Measurements from ENCODE around the gene GTF3C1.
A peak's percentile ranks its signal among the peaks of the same experiment; 100 is the strongest.
"Not testable (repeated sequence)": the region's sequence is repeated elsewhere in the genome, so short reads cannot be mapped to it uniquely, and the experiment has no call there.

GTF3C1 gene

DNA sequence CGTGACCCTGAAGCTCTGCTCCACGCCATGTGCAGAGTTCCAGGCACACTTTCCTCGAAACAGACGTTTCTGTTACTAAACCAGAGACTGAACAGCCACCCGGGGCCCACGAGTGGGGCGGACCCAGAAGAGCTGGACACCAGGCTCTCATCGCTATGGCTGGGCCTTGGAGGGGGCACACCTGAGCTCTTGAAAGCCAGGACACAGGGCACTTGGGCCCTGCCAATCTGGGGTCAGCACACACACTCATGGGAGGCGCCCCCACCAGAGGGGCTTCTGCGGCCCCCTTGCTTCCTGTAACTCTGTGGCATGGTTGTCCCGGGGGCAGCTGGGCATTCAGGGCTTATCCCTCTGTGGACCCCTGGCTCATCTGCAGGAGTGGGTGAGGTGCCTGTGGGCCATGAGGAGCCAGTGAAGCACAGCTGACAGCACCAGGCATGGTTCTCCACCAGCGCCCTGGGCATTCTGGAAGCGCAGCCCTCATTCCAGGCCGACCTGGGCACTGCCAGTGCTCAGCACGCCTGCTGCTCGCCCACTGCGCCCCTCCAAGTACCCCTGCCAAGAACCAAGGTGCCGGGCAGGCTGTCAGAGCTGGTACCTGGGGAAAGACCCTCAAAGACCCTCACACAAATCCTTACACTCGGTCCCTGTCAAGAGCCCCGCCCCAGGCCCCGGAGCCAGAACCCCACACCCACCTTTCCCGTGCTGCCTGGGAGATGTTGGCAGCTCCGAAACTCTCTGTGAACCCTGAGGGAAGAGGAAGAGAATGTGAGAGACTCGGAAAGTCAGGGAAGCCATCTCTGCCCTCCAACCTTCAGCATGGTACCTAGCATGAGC is 86.6 kb downstream of the GTF3C1 start:
- no peak for DNase-seq

DNA sequence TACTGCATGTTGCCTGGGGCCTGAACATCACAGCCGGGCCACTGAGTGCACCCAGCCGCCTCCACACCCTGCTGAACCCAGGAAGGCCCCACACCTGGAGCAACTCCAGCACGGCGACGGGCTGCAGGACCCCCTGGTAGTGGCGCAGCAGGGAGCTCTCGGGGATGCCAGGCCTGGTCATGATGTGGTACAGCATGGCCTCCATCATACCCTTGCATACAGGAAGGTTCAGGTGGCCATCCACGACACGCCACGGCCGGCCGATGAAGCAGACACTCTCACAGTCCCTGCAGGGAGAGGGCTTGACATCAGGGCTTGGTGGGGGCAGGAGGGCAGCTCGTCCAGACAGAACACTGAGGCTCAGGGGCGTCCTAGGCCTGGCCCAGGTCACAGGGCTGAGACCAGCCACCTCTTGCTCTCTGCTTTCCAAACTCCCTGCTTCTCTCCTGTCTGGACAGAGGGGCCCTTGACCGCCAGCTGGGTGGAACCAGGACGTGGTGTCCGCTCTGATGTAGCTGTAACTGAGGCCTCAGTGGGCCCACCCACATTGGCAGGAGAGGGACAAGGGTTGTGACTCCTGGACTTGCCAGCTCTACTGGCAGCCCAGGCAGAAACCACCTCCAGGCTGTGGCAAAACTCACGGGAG is 87.4 kb downstream of the GTF3C1 start:
- no peak for DNase-seq

DNA sequence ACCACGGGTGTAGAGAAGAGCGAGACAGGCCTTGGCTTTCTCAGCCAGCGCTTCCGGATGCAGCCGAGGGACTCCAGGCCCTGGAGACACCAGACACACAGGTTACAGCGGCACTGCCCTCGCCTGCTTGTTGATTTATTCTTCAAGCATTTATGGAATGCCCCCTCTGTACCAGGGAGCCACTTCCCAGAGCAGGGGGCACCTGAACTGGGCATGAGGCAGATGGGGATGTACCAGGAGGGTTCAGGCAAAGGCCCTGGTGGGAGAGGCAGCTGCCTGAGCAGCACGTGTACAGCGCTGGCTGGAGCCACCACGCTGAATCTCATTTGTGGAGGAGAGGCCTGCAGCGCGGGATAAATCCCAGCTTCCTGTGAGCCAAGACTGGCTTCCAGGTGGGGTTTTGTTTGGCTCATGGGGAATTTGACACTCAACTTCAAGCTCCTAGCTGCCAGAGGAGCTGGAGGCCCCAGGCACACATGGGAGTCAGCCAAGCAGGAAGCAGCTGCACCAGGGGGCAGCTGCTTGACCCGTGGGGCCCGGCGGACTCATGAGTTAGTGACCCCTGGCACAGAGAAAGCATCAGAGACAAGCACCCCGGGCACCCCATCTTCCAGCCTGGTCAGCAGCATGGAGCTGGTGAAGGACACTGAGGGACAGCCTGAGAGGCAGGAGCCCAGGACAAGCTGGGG is 88.1 kb downstream of the GTF3C1 start:
- no peak for DNase-seq

DNA sequence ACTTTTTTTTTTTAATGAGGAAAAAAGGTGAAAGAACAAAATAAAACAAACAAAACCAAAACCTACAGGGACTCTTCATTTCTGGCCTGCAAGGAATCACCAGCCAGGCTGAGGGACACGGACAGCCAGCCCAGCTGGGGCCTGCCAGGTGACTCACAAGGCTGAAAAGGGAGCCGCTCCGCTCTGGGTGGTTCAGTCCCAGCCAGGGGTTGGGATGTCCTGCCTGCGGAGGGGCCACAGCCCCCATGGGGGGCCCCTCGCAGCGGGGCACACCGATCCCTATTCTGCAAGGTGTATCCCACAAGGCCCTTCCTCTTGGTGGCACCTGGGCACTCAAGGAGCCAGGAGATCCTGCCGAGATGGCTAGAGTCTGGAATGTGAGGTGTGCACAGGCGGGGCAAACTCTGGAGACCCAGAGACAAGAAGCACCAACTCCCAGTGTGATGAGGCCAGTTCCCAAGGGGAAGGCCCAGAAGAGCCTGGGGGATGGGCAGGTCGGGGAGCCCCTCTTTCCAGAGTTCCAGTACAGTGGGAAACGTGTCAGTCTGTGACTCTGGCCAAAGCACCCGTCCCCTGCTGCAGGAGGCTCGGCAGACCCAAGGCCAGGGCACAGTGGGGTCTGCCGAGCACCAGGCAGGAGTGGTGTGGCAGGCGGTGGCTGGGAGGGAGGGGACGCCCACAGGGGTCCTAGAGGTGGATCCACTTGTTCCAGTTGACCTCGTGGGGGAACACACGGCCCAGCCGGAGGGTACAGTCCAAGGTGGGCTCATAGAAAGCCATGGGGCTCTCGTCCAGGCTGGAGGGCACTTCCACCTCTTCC is 88.8 kb downstream of the GTF3C1 start:
- no peak for DNase-seq

- no peak for DNase-seq
Observed at GRCh38 chr16:27460213-27460612, 89.5 kb downstream of the GTF3C1 start.

DNA sequence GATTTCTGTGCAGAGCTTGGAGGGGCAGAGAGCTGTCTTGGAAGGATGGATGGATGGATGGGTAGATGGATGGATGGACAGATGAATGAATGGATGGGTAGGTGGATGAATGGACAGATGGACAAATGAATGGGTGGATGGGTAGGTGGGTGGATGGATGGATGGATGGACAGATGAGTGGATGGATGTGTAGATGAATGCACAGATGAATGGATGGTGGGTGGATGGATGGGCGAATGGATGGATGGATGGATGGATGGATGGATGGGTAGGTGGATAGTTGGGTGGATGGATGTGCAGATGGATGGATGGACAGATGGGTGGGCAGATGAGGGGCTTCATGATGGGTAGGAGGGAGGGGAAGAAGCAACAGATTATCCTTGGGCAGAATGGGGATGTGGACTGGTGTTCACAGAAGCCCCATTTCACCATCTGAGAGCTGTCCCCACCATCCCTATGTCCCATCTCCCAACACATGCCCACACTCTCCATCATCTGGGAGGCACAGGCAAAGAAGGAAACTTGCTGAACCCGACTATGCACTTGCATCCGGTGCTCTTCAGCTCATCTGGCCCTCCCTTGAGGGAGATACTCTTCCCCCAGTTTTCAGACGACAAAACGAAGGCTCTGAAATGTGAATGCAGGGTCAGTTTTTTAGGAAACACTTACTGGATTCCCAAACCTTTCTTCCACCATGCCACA is 90.6 kb downstream of the GTF3C1 start:
- no peak for DNase-seq

- no peak for DNase-seq
Observed at GRCh38 chr16:27458258-27458657, 91.5 kb downstream of the GTF3C1 start.

DNA sequence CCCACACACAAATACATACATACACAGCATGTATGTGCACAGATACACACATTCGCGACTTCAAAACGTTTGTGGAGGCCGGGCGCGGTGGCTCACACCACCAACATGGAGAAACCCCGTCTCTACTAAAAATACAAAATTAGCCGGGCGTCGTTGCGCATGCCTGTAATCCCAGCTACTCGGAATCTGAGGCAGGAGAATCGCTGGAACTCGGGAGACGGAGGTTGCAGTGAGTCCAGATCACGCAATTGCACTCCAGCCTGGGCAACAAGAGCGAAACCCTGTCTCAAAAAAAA is 92.2 kb downstream of the GTF3C1 start:
- DNase-seq, result not testable (repeated sequence)

DNA sequence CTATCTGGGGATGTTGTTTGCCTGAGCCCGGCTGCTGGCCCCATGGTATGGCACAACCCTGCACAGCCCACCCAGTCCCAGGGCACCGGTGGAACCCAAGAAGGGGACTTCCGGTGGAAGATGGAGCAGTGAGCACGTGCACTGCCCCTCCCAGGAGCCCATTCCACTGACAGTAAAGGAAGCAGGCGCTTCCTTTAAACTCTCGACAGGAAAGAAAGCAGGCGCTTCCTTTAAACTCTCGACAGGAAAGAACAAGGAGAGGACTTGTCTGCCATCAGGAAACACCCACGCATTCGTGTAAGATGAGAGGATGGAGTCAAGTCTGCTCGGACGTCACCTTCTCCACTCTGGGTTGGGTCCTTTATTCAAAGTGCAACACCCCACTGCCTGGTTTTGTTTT is 94.0 kb downstream of the GTF3C1 start:
- DNase-seq, result no peak

DNA sequence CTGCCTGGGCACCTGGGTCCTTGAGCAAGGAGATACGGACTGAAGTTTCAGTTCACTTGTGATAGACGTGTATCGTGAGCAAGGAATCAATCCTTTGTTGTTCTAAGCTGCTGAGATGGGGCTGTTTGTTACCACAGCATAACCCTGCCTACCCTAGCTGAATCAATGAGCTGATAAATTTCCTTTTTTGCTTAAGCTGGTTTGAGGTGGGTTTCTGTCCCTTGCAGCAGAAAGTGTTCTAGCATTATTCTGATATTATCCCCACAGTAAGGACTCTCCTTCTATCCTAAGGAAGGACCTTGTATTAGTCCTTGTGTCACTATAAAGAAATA is 96.3 kb downstream of the GTF3C1 start:
- DNase-seq, result no peak

DNA sequence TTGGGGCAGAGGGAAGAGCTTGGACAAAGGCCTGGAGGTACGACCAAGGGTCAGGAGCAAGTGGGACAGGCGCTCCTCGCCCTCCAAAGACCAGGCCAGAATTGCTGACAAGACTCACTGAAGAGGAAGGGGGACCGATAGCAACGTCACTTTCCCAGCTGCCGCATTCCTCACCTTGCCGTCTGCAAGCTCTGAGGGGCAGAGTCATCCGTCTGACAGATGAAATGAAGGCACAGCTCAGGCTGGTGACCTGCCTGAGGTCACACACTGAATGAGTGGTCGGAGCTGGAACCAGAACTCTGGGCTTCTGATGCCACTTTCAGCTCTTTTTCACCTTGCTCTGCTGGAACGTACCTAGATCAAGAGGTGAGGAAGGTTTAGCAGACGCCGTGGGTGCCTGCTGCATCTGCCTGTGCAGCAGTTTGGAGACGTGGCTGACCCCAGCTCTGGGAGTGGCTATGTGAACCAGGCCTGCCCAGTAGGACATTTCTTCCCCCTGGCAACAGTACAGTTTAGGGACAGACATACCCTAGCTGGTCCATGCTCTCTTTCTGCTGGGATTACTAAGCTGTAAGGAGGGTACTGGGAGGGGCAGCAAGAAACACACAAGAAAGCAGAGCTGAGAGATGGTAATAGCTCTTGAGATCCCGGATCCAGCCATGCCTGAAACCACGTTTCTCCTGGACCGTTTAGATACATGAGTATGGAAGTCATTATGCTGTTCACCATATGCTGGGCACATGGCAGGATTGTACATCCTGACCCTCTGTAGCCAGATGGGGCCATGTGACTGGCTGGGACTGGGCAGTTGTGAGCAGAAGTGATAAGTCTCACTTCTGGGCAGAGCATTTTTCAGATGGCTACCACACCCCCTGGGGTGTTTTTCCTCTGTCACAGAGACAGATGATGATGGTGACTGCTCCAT is 96.9 kb downstream of the GTF3C1 start:
- no peak for DNase-seq

GRCh38 chr16:27450196-27450549 is 99.5 kb downstream of the GTF3C1 start:
- DNase-seq, result no peak

DNA sequence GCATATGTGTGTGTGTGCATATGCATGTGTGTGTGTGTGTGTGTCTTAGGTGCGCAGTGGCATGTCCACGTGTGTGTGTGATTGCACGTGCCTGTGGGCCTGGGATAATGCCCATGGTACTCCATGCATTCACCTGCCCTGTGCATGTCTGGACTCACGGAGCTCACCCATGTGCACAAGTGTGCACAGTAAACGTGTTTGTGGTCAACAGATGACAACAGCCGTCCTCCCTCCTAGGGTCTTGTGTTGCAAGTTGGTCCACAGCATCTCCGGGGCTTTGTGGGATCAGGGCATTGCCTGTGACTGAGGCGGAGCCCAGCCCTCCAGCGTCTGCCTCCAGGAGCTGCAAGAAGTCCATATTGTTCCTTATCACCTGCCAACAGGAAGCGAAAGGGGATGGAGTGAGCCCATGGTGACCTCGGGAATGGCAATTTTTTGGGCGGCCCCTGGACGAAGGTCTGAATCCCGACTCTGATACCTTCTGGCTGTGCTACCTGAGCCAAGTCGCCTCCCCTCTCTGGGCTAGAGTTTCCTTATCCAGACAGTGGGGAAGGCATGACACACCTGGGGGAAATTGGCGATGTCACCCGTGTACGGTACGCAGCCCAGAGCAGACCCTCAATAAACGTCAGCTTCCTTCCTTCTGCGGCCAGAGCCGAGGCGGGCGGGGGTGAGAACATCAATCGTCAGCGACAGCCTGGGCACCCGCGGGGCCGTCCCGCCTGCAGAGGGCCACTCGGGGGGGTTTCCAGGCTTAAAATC is 100.1 kb downstream of the GTF3C1 start:
- DNase-seq, result peak; percentile 86 to 91

GRCh38 chr16:27448532-27449433 is 100.9 kb downstream of the GTF3C1 start:
- DNase-seq, result no peak

- DNase-seq, result no peak
Observed at GRCh38 chr16:27447301-27447700, 102.4 kb downstream of the GTF3C1 start.

DNA sequence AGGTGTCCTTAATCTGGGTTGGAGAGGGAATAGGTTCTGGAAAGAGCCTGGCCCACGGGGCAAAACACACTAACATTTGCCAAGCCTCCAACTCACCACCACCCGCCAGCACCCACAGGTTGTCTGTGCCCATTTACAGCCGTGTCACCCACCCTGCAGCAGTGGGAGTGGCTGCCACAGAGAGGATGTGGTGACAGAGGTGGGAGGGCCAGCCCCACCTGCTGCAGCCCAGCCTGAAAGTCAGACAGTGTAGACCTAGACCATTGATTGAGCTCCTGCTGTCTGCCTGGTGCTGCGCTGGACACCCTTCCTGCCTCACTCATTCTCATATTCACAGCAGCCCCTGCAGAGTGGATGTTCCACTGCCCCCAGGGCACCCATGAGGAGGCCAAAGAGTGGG is 103.0 kb downstream of the GTF3C1 start:
- DNase-seq, result peak; percentile 86 to 89

- no peak for DNase-seq
Observed at GRCh38 chr16:27445502-27446175, 104.1 kb downstream of the GTF3C1 start.

- DNase-seq, result no peak
Observed at GRCh38 chr16:27444470-27444869, 105.2 kb downstream of the GTF3C1 start.

DNA sequence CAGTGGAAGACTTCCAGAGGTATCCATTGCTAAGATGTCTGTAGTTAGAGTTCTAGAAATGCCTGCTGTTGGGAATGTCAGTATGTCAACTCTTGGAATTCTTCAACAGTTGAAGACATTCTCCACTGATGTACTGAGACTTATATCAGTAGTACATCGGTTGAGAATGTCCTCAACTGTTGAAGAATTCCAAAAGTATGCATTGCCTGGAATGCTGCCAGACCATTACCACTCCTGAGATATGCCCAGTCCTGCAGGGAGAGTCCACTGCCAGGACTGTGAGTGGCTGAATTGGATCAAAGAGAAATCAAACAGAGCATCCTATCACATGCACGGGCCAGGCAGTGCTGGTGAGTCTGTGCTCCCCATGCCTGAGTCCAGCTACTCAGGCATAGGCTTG is 105.7 kb downstream of the GTF3C1 start:
- DNase-seq, result no peak

Measured in CD4-positive, alpha-beta T cell treated with Interleukin-1 beta for 1 hour (primary cell).